ENCODE data around the gene PKP2. TPM values are rescaled to one million over a fixed set of nuclear protein-coding genes. Genes with fewer than 3 reads are reported as not detected.

Gene PKP2
- total and polyA plus RNA-seq, 9 of the 15 experiments (the other 6 are each of a cell fraction or from before 2014, with no cell fraction given), result 1.6 to 4.2 (median 2.8) TPM

- TF ChIP-seq, protein P1, sequence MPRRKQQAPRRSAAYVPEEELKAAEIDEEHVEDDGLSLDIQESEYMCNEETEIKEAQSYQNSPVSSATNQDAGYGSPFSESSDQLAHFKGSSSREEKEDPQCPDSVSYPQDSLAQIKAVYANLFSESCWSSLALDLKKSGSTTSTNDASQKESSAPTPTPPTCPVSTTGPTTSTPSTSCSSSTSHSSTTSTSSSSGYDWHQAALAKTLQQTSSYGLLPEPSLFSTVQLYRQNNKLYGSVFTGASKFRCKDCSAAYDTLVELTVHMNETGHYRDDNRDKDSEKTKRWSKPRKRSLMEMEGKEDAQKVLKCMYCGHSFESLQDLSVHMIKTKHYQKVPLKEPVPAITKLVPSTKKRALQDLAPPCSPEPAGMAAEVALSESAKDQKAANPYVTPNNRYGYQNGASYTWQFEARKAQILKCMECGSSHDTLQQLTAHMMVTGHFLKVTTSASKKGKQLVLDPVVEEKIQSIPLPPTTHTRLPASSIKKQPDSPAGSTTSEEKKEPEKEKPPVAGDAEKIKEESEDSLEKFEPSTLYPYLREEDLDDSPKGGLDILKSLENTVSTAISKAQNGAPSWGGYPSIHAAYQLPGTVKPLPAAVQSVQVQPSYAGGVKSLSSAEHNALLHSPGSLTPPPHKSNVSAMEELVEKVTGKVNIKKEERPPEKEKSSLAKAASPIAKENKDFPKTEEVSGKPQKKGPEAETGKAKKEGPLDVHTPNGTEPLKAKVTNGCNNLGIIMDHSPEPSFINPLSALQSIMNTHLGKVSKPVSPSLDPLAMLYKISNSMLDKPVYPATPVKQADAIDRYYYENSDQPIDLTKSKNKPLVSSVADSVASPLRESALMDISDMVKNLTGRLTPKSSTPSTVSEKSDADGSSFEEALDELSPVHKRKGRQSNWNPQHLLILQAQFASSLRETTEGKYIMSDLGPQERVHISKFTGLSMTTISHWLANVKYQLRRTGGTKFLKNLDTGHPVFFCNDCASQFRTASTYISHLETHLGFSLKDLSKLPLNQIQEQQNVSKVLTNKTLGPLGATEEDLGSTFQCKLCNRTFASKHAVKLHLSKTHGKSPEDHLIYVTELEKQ (CRISPR knock-in tag; IDR thresholded peaks at IDR 0.05), result no peak
- no peak for TF ChIP-seq HSF4 (CRISPR knock-in tag; IDR thresholded peaks at IDR 0.05; ENCODE audit: borderline replicate concordance)
- TF ChIP-seq, protein P2, sequence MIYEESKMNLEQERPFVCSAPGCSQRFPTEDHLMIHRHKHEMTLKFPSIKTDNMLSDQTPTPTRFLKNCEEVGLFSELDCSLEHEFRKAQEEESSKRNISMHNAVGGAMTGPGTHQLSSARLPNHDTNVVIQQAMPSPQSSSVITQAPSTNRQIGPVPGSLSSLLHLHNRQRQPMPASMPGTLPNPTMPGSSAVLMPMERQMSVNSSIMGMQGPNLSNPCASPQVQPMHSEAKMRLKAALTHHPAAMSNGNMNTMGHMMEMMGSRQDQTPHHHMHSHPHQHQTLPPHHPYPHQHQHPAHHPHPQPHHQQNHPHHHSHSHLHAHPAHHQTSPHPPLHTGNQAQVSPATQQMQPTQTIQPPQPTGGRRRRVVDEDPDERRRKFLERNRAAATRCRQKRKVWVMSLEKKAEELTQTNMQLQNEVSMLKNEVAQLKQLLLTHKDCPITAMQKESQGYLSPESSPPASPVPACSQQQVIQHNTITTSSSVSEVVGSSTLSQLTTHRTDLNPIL (CRISPR knock-in tag; IDR thresholded peaks at IDR 0.05), result no peak
- no peak for TF ChIP-seq SETDB1 (IDR thresholded peaks at IDR 0.05; ENCODE audit: low read length)
- TF ChIP-seq ETS2 (tag; IDR thresholded peaks at IDR 0.05; ENCODE audit: borderline replicate concordance, poor library complexity, severe bottlenecking), result no peak
Observed at GRCh38 chr12:32874975-32875374, 21.6 kb downstream of the PKP2 start (continued).

GRCh38 chr12:32874078-32874477 is 22.5 kb downstream of the PKP2 start:
- Histone ChIP-seq H3K9me3 (replicated peaks; ENCODE audit: control insufficient read depth, insufficient read depth, low read depth, low read length) (no peaks in the 10 kb centered on the region), H4K20me1 (replicated peaks; ENCODE audit: control insufficient read depth, insufficient read depth, low read length) (no peaks in the 10 kb centered on the region), H3K27me3 (ENCODE audit: control insufficient read depth in 2 of 2, insufficient read depth in 2 of 2, low read length in 2 of 2) (0 out of 5 replicates have a peak, but pooled peaks cover 0 to 7% of the 10 kb centered on the region in 2 experiments), H3K4me1 (replicated peaks in 1 of 2; ENCODE audit: control insufficient read depth in 2 of 2, insufficient read depth in 2 of 2, low read length in 2 of 2) (peaks cover 0 to 5% of the 10 kb centered on the region in 2 experiments; a peak in 1 of 5 replicates), H3K36me3 (ENCODE audit: control insufficient read depth, insufficient read depth, low read length) (no peaks in the 10 kb centered on the region), H3K79me2 (ENCODE audit: control insufficient read depth, insufficient read depth, low read length) (no peaks in the 10 kb centered on the region), H3K9ac (ENCODE audit: insufficient read depth in 1 of 2, low read depth in 2 of 2, low read length in 2 of 2) (no peak overlapping the region), H2AFZ (ENCODE audit: low read depth, low read length) (no peak overlapping the region), H3K4me3 (no peak overlapping the region), H3K9me1 (ENCODE audit: control insufficient read depth, insufficient read depth, low read length) (no peaks in the 10 kb centered on the region), H3K4me2 (ENCODE audit: insufficient read depth, low read length) (no peak overlapping the region), H3K27ac (ENCODE audit: extremely low read depth, low read depth, low read length) (no peak overlapping the region)
- POLR2A ChIA-PET, result no interaction called here
- FAIRE-seq (no peak), ATAC-seq (no peak), DNase-seq (ENCODE audit: extremely low read depth in 1 of 4, low spot score in 3 of 4) (no peak)
- 33% methylated on average over 3 of the region's 3 CpGs for WGBS (ENCODE audit: insufficient coverage, low coverage, missing lambda C conversion rate)
- BruUV-seq (replicated peaks), result no TSS peak
- intact Hi-C loops (cut with micrococcal nuclease) (no loop called here), in situ Hi-C loops (cut with MboI) (no loop called here)
- CTCF ChIA-PET (ENCODE audit: low intra/inter-chr PET ratio), result no interaction called here
- TF ChIP-seq FOSL1 (tag; conservative IDR thresholded peaks at IDR 0.05), result no peak
- no peak for TF ChIP-seq ADNP (tag; IDR thresholded peaks at IDR 0.05)
- no peak for TF ChIP-seq ZNF583 (CRISPR knock-in tag; IDR thresholded peaks at IDR 0.05)
- TF ChIP-seq, protein P3, sequence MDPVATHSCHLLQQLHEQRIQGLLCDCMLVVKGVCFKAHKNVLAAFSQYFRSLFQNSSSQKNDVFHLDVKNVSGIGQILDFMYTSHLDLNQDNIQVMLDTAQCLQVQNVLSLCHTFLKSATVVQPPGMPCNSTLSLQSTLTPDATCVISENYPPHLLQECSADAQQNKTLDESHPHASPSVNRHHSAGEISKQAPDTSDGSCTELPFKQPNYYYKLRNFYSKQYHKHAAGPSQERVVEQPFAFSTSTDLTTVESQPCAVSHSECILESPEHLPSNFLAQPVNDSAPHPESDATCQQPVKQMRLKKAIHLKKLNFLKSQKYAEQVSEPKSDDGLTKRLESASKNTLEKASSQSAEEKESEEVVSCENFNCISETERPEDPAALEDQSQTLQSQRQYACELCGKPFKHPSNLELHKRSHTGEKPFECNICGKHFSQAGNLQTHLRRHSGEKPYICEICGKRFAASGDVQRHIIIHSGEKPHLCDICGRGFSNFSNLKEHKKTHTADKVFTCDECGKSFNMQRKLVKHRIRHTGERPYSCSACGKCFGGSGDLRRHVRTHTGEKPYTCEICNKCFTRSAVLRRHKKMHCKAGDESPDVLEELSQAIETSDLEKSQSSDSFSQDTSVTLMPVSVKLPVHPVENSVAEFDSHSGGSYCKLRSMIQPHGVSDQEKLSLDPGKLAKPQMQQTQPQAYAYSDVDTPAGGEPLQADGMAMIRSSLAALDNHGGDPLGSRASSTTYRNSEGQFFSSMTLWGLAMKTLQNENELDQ (CRISPR knock-in tag; IDR thresholded peaks at IDR 0.05; ENCODE audit: borderline replicate concordance), result no peak
- TF ChIP-seq ZNF280A (IDR thresholded peaks at IDR 0.05; ENCODE audit: low read depth, partially characterized antibody), result no peak
- TF ChIP-seq TOE1 (IDR thresholded peaks at IDR 0.05; ENCODE audit: borderline replicate concordance), result no peak
- no peak for TF ChIP-seq TOE1 (CRISPR knock-in tag; IDR thresholded peaks at IDR 0.05; ENCODE audit: borderline replicate concordance, low read depth)
